ENCODE measurements around the gene DENND2D.
A peak's percentile ranks its signal among the peaks of the same experiment; 100 is the strongest.

DENND2D gene

GRCh38 chr1:111161843-111162487 is 38.5 kb downstream of the DENND2D start:
- peaks cover 0 to 95% (median 13%) of the 10 kb centered on the region in 11 experiments; a peak in 13 of 22 replicates for H4K20me1 ChIP-seq
- H3K4me2 ChIP-seq, result no peak overlapping the region
- H3K4me1 ChIP-seq, result peaks cover 0 to 16% (median 0%) of the 10 kb centered on the region in 10 experiments; a peak in 4 of 20 replicates
- no peak overlapping the region for H3K27ac ChIP-seq
- H3K36me3 ChIP-seq, result peaks cover 64 to 98% (median 90%) of the 10 kb centered on the region in 11 experiments
- no peaks in the 10 kb centered on the region for H3K27me3 ChIP-seq
- H3K9me3 ChIP-seq (replicated peaks in 1 of 11), result no peaks in the 10 kb centered on the region
- H3K9ac ChIP-seq, result no peak overlapping the region
- no peak overlapping the region for H3K4me3 ChIP-seq
- TF ChIP-seq Cebpa-rat (IDR thresholded peaks at IDR 0.05), result no peak

GRCh38 chr1:111157431-111157830 is 43.0 kb downstream of the DENND2D start:
- H3K9me3 ChIP-seq (replicated peaks in 1 of 11), result peaks cover 0 to 10% (median 9%) of the 10 kb centered on the region in 11 experiments; a peak in 16 of 22 replicates
- H3K4me1 ChIP-seq, result peaks cover 0 to 37% (median 0%) of the 10 kb centered on the region in 10 experiments; a peak in 4 of 20 replicates
- no peak for TF ChIP-seq Cebpa-rat (IDR thresholded peaks at IDR 0.05)
- no peak overlapping the region for H3K27ac ChIP-seq
- peaks cover 85 to 100% (median 95%) of the 10 kb centered on the region in 11 experiments for H3K36me3 ChIP-seq
- H4K20me1 ChIP-seq, result peaks cover 3 to 99% (median 43%) of the 10 kb centered on the region in 11 experiments; a peak in 17 of 22 replicates
- no peaks in the 10 kb centered on the region for H3K27me3 ChIP-seq
- H3K4me2 ChIP-seq, result no peak overlapping the region
- H3K4me3 ChIP-seq, result no peak overlapping the region
- H3K9ac ChIP-seq, result no peak overlapping the region

GRCh38 chr1:111154021-111154999 is 46.1 kb downstream of the DENND2D start:
- peaks cover 0 to 50% (median 0%) of the 10 kb centered on the region in 10 experiments; a peak in 4 of 20 replicates for H3K4me1 ChIP-seq
- H4K20me1 ChIP-seq, result peaks cover 10 to 99% (median 69%) of the 10 kb centered on the region in 11 experiments; a peak in 18 of 22 replicates
- H3K27me3 ChIP-seq, result no peaks in the 10 kb centered on the region
- H3K4me3 ChIP-seq, result no peak overlapping the region
- peaks cover 0 to 10% (median 9%) of the 10 kb centered on the region in 11 experiments; a peak in 16 of 22 replicates for H3K9me3 ChIP-seq (replicated peaks in 1 of 11)
- no peak overlapping the region for H3K27ac ChIP-seq
- H3K36me3 ChIP-seq, result peaks cover 85 to 99% (median 95%) of the 10 kb centered on the region in 11 experiments
- TF ChIP-seq Cebpa-rat (IDR thresholded peaks at IDR 0.05), result no peak
- peak overlapping the region in 3 of 11 experiments; percentile 6 to 63 (median 45); a peak in 4 of 22 replicates for H3K4me2 ChIP-seq
- H3K9ac ChIP-seq, result no peak overlapping the region

- peaks cover 83 to 100% (median 95%) of the 10 kb centered on the region in 11 experiments for H3K36me3 ChIP-seq
Observed at GRCh38 chr1:111151838-111152237, 48.6 kb downstream of the DENND2D start.

GRCh38 chr1:111148376-111148881 is 52.0 kb downstream of the DENND2D start:
- peaks cover 65 to 92% (median 74%) of the 10 kb centered on the region in 11 experiments for H3K36me3 ChIP-seq
- peaks cover 12 to 100% (median 65%) of the 10 kb centered on the region in 11 experiments; a peak in 20 of 22 replicates for H4K20me1 ChIP-seq
- H3K9me3 ChIP-seq (replicated peaks in 1 of 11), result peaks cover 0 to 6% (median 5%) of the 10 kb centered on the region in 11 experiments; a peak in 15 of 22 replicates
- H3K4me2 ChIP-seq, result peak overlapping the region in 2 of 11 experiments; percentile 4 to 41; a peak in 2 of 22 replicates
- no peak for TF ChIP-seq Cebpa-rat (IDR thresholded peaks at IDR 0.05)
- H3K27ac ChIP-seq, result no peak overlapping the region
- H3K27me3 ChIP-seq, result no peaks in the 10 kb centered on the region
- H3K4me3 ChIP-seq, result no peak overlapping the region
- peaks cover 0 to 92% (median 0%) of the 10 kb centered on the region in 10 experiments; a peak in 7 of 20 replicates for H3K4me1 ChIP-seq
- H3K9ac ChIP-seq, result no peak overlapping the region

More at GRCh38 chr1:111151838-111152237, 48.6 kb downstream of the DENND2D start:
- Histone ChIP-seq H3K4me3 (no peak overlapping the region), H3K27ac (no peak overlapping the region), H3K27me3 (no peaks in the 10 kb centered on the region), H3K9ac (peak overlapping the region in 1 of 11 experiments; percentile 15; a peak in 1 of 22 replicates), H3K4me2 (peak overlapping the region in 2 of 11 experiments; percentile 18 to 22; a peak in 3 of 22 replicates), H3K9me3 (replicated peaks in 1 of 11) (peaks cover 0 to 10% (median 9%) of the 10 kb centered on the region in 11 experiments; a peak in 16 of 22 replicates), H3K4me1 (peaks cover 0 to 75% (median 0%) of the 10 kb centered on the region in 10 experiments; a peak in 4 of 20 replicates), H4K20me1 (peaks cover 14 to 100% (median 67%) of the 10 kb centered on the region in 11 experiments; a peak in 19 of 22 replicates)
- TF ChIP-seq Cebpa-rat (IDR thresholded peaks at IDR 0.05), result no peak

- peak overlapping the region in 2 of 11 experiments; percentile 1 to 41; a peak in 2 of 22 replicates for H3K4me2 ChIP-seq
- H4K20me1 ChIP-seq, result peaks cover 12 to 100% (median 66%) of the 10 kb centered on the region in 11 experiments; a peak in 20 of 22 replicates
- H3K36me3 ChIP-seq, result peaks cover 60 to 91% (median 69%) of the 10 kb centered on the region in 11 experiments
- peaks cover 0 to 2% (median under 1%) of the 10 kb centered on the region in 11 experiments; a peak in 6 of 22 replicates for H3K9me3 ChIP-seq (replicated peaks in 1 of 11)
- no peaks in the 10 kb centered on the region for H3K27me3 ChIP-seq
- no peak for TF ChIP-seq Cebpa-rat (IDR thresholded peaks at IDR 0.05)
- no peak overlapping the region for H3K9ac ChIP-seq
- no peak overlapping the region for H3K27ac ChIP-seq
- H3K4me1 ChIP-seq, result peaks cover 0 to 92% (median under 1%) of the 10 kb centered on the region in 10 experiments; a peak in 8 of 20 replicates
- H3K4me3 ChIP-seq, result no peak overlapping the region
Observed at GRCh38 chr1:111147948-111148347, 52.5 kb downstream of the DENND2D start.

DNA sequence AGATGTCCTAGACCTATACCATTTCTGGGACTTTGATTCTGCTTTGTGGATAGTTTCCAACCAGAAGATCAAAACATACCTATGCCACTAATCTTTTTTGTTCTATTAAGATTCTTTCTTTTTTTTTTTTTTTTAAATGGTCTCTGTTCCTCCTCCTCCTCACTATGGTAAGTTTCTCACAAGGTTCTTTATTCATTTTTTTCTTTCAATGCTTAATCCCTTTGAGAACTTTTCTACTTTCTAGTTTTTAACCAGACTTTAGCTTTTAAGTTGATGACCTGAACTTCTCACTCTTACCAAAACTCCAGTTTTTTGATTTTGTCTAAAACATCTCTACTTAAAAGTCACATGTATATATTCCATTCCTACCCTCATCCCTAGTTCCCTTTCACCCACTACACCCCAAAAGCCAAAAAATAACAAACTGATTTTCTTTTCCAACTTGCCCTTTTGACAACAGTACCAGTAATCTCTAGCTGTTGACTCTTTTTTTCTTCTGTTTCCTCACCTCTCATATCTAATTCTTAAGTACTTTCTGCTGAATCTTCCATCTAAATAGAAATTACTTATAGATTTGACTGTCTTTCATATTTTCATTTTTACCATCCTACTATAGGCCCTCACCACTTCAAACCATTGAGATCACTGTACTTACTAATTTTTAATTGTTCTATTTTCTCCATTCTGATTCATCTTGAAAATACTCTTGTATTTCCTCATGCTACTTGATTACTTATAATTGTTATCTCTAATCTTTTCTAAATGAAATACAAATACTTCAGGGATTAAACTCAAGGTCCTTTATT is 54.3 kb downstream of the DENND2D start:
- peaks cover 16 to 93% (median 68%) of the 10 kb centered on the region in 11 experiments; a peak in 21 of 22 replicates for H4K20me1 ChIP-seq
- H3K4me1 ChIP-seq, result peaks cover 13 to 94% (median 17%) of the 10 kb centered on the region in 10 experiments
- H3K9ac ChIP-seq, result no peak overlapping the region
- no peak for TF ChIP-seq Cebpa-rat (IDR thresholded peaks at IDR 0.05)
- peaks cover 42 to 74% (median 52%) of the 10 kb centered on the region in 11 experiments for H3K36me3 ChIP-seq
- H3K9me3 ChIP-seq (replicated peaks in 1 of 11), result no peaks in the 10 kb centered on the region
- H3K4me3 ChIP-seq, result no peak overlapping the region
- no peaks in the 10 kb centered on the region for H3K27me3 ChIP-seq
- H3K27ac ChIP-seq, result peak overlapping the region in 2 of 11 experiments; percentile 0 to 7; a peak in 2 of 22 replicates
- peak overlapping the region in 3 of 11 experiments; percentile 33 to 83 (median 75); a peak in 5 of 22 replicates for H3K4me2 ChIP-seq

Data from BLaER1 treated with 17β-estradiol and CSF1 and Interleukin-3, amounts not matched to agents 10 nM and 100 nM (cell line).